ENCODE measurements around the gene PARD3B. TPM values are rescaled to one million over a fixed set of nuclear protein-coding genes. Genes with fewer than 3 reads are reported as not detected.

The PARD3B gene
- total RNA-seq, 1 experiment from 2014 or later, result 2.0 TPM

DNA sequence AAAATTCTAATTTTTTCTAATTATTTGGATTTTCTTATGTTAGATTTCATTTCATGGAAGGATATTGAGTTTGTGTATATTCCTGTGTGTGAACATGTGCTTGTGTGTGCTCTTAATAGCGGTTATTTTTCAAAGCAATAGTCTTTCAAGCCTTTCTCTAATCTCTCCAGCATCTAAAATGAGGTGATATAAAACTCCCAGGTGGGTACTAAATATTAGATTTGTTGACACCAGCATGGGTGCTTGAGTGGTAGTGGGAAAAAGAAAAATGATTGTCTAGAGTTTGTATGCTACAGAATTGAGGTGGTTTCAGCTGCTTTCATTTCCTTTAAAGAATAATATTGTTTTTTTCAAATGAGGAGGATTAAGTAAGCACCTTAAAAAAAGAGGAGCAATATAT lies 296.8 kb downstream of the PARD3B start:
- TF ChIP-seq, protein P1, sequence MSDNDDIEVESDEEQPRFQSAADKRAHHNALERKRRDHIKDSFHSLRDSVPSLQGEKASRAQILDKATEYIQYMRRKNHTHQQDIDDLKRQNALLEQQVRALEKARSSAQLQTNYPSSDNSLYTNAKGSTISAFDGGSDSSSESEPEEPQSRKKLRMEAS (IDR thresholded peaks at IDR 0.05), result no peak
- TF ChIP-seq, protein P2, sequence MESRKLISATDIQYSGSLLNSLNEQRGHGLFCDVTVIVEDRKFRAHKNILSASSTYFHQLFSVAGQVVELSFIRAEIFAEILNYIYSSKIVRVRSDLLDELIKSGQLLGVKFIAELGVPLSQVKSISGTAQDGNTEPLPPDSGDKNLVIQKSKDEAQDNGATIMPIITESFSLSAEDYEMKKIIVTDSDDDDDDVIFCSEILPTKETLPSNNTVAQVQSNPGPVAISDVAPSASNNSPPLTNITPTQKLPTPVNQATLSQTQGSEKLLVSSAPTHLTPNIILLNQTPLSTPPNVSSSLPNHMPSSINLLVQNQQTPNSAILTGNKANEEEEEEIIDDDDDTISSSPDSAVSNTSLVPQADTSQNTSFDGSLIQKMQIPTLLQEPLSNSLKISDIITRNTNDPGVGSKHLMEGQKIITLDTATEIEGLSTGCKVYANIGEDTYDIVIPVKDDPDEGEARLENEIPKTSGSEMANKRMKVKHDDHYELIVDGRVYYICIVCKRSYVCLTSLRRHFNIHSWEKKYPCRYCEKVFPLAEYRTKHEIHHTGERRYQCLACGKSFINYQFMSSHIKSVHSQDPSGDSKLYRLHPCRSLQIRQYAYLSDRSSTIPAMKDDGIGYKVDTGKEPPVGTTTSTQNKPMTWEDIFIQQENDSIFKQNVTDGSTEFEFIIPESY (IDR thresholded peaks at IDR 0.05; ENCODE audit: extremely low read depth, insufficient replicate concordance, low read length), result no peak
- TF ChIP-seq JUND (IDR thresholded peaks at IDR 0.05) (no peak), POLR2AphosphoS5 (IDR thresholded peaks at IDR 0.05; ENCODE audit: low read depth, low read length) (no peak), EGR1 (IDR thresholded peaks at IDR 0.05; ENCODE audit: low read depth) (no peak), ATF3 (IDR thresholded peaks at IDR 0.05) (no peak), ZNF274 (IDR thresholded peaks at IDR 0.05; ENCODE audit: low read depth, low read length) (no peak), ELF1 (IDR thresholded peaks at IDR 0.05; ENCODE audit: borderline replicate concordance, low read depth) (no peak), SRF (IDR thresholded peaks at IDR 0.05; ENCODE audit: low read depth) (no peak), YY1 (IDR thresholded peaks at IDR 0.05; ENCODE audit: extremely low read depth, insufficient replicate concordance, low read depth, low read length) (no peak), REST (IDR thresholded peaks at IDR 0.05; ENCODE audit: low read depth) (no peak), TCF7L2 (IDR thresholded peaks at IDR 0.05; ENCODE audit: borderline replicate concordance, extremely low read depth, insufficient read depth, insufficient read length) (no peak), FOSL1 (IDR thresholded peaks at IDR 0.05; ENCODE audit: low read depth) (no peak), ZFX (IDR thresholded peaks at IDR 0.05) (no peak), EZH2phosphoT487 (IDR thresholded peaks at IDR 0.05; ENCODE audit: borderline replicate concordance) (no peak), SP1 (IDR thresholded peaks at IDR 0.05; ENCODE audit: low read depth) (no peak), EZH2 (IDR thresholded peaks at IDR 0.05) (no peak)
- TF ChIP-seq, protein P3, sequence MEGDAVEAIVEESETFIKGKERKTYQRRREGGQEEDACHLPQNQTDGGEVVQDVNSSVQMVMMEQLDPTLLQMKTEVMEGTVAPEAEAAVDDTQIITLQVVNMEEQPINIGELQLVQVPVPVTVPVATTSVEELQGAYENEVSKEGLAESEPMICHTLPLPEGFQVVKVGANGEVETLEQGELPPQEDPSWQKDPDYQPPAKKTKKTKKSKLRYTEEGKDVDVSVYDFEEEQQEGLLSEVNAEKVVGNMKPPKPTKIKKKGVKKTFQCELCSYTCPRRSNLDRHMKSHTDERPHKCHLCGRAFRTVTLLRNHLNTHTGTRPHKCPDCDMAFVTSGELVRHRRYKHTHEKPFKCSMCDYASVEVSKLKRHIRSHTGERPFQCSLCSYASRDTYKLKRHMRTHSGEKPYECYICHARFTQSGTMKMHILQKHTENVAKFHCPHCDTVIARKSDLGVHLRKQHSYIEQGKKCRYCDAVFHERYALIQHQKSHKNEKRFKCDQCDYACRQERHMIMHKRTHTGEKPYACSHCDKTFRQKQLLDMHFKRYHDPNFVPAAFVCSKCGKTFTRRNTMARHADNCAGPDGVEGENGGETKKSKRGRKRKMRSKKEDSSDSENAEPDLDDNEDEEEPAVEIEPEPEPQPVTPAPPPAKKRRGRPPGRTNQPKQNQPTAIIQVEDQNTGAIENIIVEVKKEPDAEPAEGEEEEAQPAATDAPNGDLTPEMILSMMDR (IDR thresholded peaks at IDR 0.05 in 2 of 3, conservative IDR thresholded peaks at IDR 0.05 in 1 of 3; ENCODE audit: borderline replicate concordance in 1 of 3, insufficient read depth in 1 of 3, low read depth in 2 of 3, low read length in 2 of 3), result no peak
- DNase-seq (ENCODE audit: low read depth, low spot score) (no peak), ATAC-seq (no peak)
- Histone ChIP-seq H3K4me1 (ENCODE audit: control insufficient read depth in 1 of 2, insufficient read depth in 2 of 2, low read length in 2 of 2) (no peaks in the 10 kb centered on the region), H3K9me3 (ENCODE audit: control insufficient read depth in 1 of 2, insufficient read depth in 1 of 2, low read depth in 1 of 2, low read length in 2 of 2) (no peaks in the 10 kb centered on the region), H3K4me2 (ENCODE audit: low read length) (no peak overlapping the region), H2AFZ (ENCODE audit: low read depth, low read length, poor library complexity, severe bottlenecking) (no peak overlapping the region), H3K36me3 (ENCODE audit: control insufficient read depth in 1 of 2, insufficient read depth in 2 of 2, low read length in 2 of 2) (no peaks in the 10 kb centered on the region), H4K20me1 (ENCODE audit: insufficient read depth) (no peaks in the 10 kb centered on the region), H3K27me3 (ENCODE audit: insufficient read depth, low read length) (no peaks in the 10 kb centered on the region), H3K79me2 (ENCODE audit: insufficient read depth, low read length) (no peaks in the 10 kb centered on the region), H3K27ac (ENCODE audit: low read depth, low read length) (no peak overlapping the region), H3K9ac (ENCODE audit: low read length) (no peak overlapping the region), H3K9me2 (ENCODE audit: insufficient read depth) (no peaks in the 10 kb centered on the region), H3K4me3 (replicated peaks in 1 of 2; ENCODE audit: low read depth in 1 of 2, low read length in 2 of 2) (no peak overlapping the region)
- intact Hi-C loops (cut with micrococcal nuclease), result no loop called here
- ChIA-PET CTCF (no interaction called here), POLR2A (no interaction called here), RAD21 (ENCODE audit: low non-redundant PET in 1 of 2, low total read pairs in 2 of 2, uncharacterized antibody in 2 of 2, unreplicated experiment in 2 of 2) (no interaction called here)
- BruUV-seq (replicated peaks), result no TSS peak
